Right lobe of liver (tissue), 6 donors: Measurements from ENCODE around the gene ALS2. TPM values are rescaled to one million over a fixed set of nuclear protein-coding genes. Genes with fewer than 3 reads are reported as not detected.

ENCODE experiments used
- ATAC-seq, 4 donors: fragments of 200-7000 bp; cut with Tn5 transposase; one replicate each; pipeline ENCODE4 v1.9.1; 2020; ENCODE audit warnings: mild to moderate bottlenecking in 4 of 4, moderate library complexity in 4 of 4
- DNase-seq, 3 donors: peaks; one replicate each; pipeline ENCODE4 v3.0.0-alpha.2; 2020
- H3K27ac ChIP-seq, 3 donors: fragments of 200-600 bp; one replicate each; pipeline ENCODE4 v1.8.0; 2022
- H3K27me3 ChIP-seq, 2 donors: fragments of 200-600 bp; one replicate each; pipeline ENCODE4 v1.8.0; 2022
- H3K36me3 ChIP-seq, 4 donors: fragments of 200-600 bp; sonication (generic) in 1 of 4; one replicate each; pipeline versions ENCODE4 v1.5.1 to v1.8.0; 2017 to 2022; ENCODE audit warnings: control low read depth in 1 of 4
- H3K4me1 ChIP-seq, 4 donors: fragments of 200-600 bp; sonication (generic) in 1 of 4; one replicate each; pipeline versions ENCODE4 v1.5.1 to v1.8.0; 2017 to 2022; ENCODE audit warnings: control low read depth in 1 of 4
- H3K4me3 ChIP-seq, 3 donors: fragments of 200-600 bp; one replicate each; pipeline ENCODE4 v1.8.0; 2022
- H3K9me3 ChIP-seq, 4 donors: fragments of 200-600 bp; sonication (generic) in 1 of 4; one replicate each; pipeline versions ENCODE4 v1.5.1 to v1.8.0; 2017 to 2022; ENCODE audit warnings: control low read depth in 1 of 4
- CTCF ChIP-seq, 4 donors: fragments of 200-600 bp in 3 of 4; fragments of 450-650 bp in 1 of 4; IDR thresholded peaks; one replicate each; pipeline versions ENCODE4 v1.5.1 to v1.8.0; 2016 to 2022; ENCODE audit warnings: antibody characterized with exemption in 4 of 4, mild to moderate bottlenecking in 2 of 4
- POLR2A ChIP-seq: fragments of 450-650 bp; IDR thresholded peaks from one replicate; pipeline ENCODE4 v1.6.1; 2017; ENCODE audit warnings: antibody characterized with exemption, mild to moderate bottlenecking
- WGBS: methylation state at CpG from one replicate; pipeline ENCODE4 v1.1.6; 2018; ENCODE audit warnings: low coverage, low lambda C conversion rate; ENCODE audit not compliant: insufficient coverage; ENCODE audit errors: missing lambda C conversion rate; 5-methylcytosine and 5-hydroxymethylcytosine counted together
- intact Hi-C, 2 donors: fragments of 100-400 bp; cut with DNase I; formaldehyde crosslinking; loops; one replicate each; pipeline versions ENCODE4 v1.11.2 to v1.14.1; 2022
- total RNA-seq, 6 experiments: library from RNA; depleted of rRNA in 2 of 6; stranded (reverse); fragments of >200 nt in 2 of 6; fragmentation: NEBNext Ultra II Directional in 3 of 6; extraction: Animal tissue kit (Norgen Biotek cat#: 25700) in 3 of 6; gene quantifications; one replicate each; pipeline versions ENCODE4 v1.1.0 to v1.2.4, GENCODE V29; 2016 to 2023
- donor health status: DM: no; HTN: yes; CAD: no.
- donor health status: DM: no; HTN: no; CAD: no.
- donor health status: DM: no; HTN: no; CAD: no.
- donor health status: DM: no; HTN: yes; CAD: no.
- donor health status: DM: no; HTN: yes; CAD: no.

ALS2 gene
- total RNA-seq, 6 experiments from 2014 or later = 15.8 to 24.9 (median 20.3) TPM

DNA sequence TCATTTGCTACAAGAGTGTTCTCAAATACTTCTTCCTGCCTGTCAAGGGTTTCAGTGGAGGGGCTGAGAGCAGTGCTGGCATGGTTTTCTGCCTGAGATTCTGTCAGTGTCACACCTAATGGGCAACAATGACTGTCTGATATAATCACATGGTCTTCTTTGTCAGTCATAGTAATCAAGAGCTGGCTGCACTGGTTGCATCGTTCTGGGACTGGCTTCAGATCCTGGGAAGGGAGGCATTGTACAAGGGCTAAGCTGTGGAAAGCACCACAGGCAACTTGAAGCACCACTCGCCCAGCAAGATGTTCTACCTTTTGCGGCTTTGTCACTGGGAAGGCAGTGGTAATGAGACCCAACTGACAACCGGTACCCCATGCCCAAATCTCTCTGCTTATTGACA is 19.6 kb downstream of the ALS2 start:
- no peak overlapping the region for H3K4me3 ChIP-seq
- no peak overlapping the region for H3K27ac ChIP-seq
- 96% methylated on average over 3 of the region's 4 CpGs for WGBS
- H3K4me1 ChIP-seq = peaks cover 0 to 22% (median 7%) of the 10 kb centered on the region in 4 donors
- no peaks in the 10 kb centered on the region for H3K27me3 ChIP-seq
- H3K36me3 ChIP-seq = peaks cover 0 to 17% (median 6%) of the 10 kb centered on the region in 4 donors
- H3K9me3 ChIP-seq = no peaks in the 10 kb centered on the region
- TF ChIP-seq CTCF (IDR thresholded peaks at IDR 0.05) (no peak), POLR2A (no peak)
- intact Hi-C loops = no loop called here
- DNase-seq (no peak), ATAC-seq (no peak)

DNA sequence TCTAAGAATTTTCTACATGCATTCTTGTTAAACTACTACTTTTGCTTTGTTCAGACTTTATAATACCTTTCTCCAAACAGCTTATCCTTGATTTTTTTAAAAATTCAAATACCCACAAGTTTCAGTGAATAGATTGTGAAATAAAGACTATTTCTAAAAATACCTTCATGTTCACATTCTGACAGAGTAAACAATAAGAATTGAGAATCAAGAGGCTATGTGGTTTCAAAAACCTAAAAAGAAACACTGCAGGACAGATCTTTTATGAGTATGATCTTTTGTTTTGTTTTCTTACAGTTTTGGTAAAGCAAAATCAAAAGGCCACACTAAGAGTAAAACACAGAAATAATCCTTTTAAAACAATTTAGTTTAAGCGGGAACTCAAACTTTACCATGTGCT is 21.2 kb downstream of the ALS2 start:
- H3K4me1 ChIP-seq = peaks cover 0 to 23% (median 7%) of the 10 kb centered on the region in 4 donors
- no peak for TF ChIP-seq CTCF (IDR thresholded peaks at IDR 0.05)
- TF ChIP-seq POLR2A = no peak
- DNase-seq (no peak), ATAC-seq (peak in 2 of 4 donors; percentile 10 to 19)
- H3K27me3 ChIP-seq = no peaks in the 10 kb centered on the region
- no peak overlapping the region for H3K4me3 ChIP-seq
- H3K9me3 ChIP-seq = no peaks in the 10 kb centered on the region
- H3K36me3 ChIP-seq = peaks cover 0 to 11% (median 4%) of the 10 kb centered on the region in 4 donors
- 93% methylated on average over 1 of the region's 1 CpG for WGBS
- peak overlapping the region in 2 of 3 donors; percentile 79 to 81 for H3K27ac ChIP-seq
- intact Hi-C loops = no loop called here

- WGBS = 37% methylated on average over 3 of the region's 3 CpGs
- ATAC-seq = peak; percentile 46 to 67 (median 59)
- TF ChIP-seq POLR2A = no peak
- no peak for TF ChIP-seq CTCF (IDR thresholded peaks at IDR 0.05)
- Histone ChIP-seq H3K4me1 (peaks cover 0 to 23% (median 7%) of the 10 kb centered on the region in 4 donors), H3K4me3 (peak overlapping the region in 2 of 3 donors; percentile 1 to 15), H3K36me3 (peaks cover 0 to 11% (median 4%) of the 10 kb centered on the region in 4 donors), H3K9me3 (no peaks in the 10 kb centered on the region), H3K27me3 (no peaks in the 10 kb centered on the region), H3K27ac (peak overlapping the region in 2 of 3 donors; percentile 79 to 81)
- intact Hi-C loops = no loop called here
- DNase-seq = no peak
These were observed 21.9 kb downstream of the ALS2 start for GRCh38 chr2:201758873-201759272.

DNA sequence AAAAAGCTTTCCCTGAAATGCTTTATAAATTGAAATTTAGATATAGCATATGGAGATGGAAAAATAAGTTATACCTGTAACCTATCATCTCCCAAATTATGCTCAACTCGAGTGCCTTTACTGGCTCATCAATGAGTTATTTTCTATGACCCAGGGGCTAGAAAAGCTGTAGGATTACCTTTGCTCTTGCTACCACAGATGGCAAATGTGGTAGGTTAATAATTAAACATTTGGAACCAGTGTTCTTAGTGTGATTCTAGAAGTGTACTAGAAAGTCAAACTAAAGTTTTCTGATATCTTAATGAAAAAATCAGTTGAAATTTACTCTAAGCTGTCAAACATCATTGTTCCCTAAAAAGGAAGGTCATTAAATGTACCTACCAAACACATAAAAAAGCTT is 22.5 kb downstream of the ALS2 start:
- Histone ChIP-seq H3K9me3 (no peaks in the 10 kb centered on the region), H3K36me3 (peaks cover 0 to 11% (median 4%) of the 10 kb centered on the region in 4 donors), H3K4me3 (peak overlapping the region in 2 of 3 donors; percentile 1 to 15), H3K4me1 (peaks cover 0 to 23% (median 7%) of the 10 kb centered on the region in 4 donors), H3K27ac (peak overlapping the region in 2 of 3 donors; percentile 79 to 81), H3K27me3 (no peaks in the 10 kb centered on the region)
- intact Hi-C loops = no loop called here
- ATAC-seq (peak; percentile 83 to 92 (median 89)), DNase-seq (no peak)
- TF ChIP-seq CTCF (IDR thresholded peaks at IDR 0.05) (no peak), POLR2A (no peak)
- 33% methylated on average over 1 of the region's 1 CpG for WGBS
